GF-D8 (cell line): ENCODE measurements around the gene AGAP1.

ENCODE experiments used
- DNase-seq: peaks from one replicate; lab custom pipeline; 2025; lab: John Stamatoyannopoulos, UW

Gene AGAP1

DNA sequence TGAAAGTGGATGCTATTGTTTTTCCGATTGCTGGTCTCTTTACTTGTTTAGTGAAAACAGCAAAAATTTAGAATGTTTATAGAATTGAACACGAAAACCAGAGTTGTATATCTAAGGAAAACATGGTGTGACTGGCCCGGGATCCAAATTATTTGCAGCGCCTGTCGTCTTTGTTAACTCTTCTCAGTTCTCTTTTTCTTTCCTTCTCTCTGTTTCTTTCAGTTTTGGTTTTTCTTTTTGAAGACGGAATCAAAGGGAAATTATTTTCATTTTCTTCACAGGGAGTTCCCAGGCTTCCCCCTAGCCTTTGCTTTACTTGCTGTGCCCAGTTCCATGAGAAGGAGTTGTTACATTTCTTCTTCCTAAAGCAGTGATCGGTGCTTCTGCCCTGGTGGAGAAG, 76.0 kb downstream of the AGAP1 start:
- DNase-seq, result no peak

DNA sequence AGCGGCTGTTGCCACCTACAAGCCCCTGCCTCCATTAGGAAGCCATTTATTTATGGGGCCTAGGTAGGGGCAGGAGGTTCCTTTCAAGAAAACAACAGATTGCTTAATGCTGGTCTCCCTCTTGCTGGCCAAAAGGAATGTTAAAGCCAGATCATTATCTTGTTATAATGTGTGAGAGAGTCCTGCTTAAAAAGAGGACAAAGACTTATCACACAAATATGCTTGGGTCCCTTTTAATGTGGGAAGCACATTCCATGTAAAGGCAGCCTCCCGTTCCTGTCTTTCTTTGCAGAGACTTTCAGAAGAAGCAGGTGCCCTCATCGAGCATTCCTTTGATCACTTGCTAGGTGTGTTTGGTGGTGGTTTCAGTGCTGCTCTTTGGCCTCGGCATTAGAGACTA, 76.4 kb downstream of the AGAP1 start:
- DNase-seq, result no peak

DNA sequence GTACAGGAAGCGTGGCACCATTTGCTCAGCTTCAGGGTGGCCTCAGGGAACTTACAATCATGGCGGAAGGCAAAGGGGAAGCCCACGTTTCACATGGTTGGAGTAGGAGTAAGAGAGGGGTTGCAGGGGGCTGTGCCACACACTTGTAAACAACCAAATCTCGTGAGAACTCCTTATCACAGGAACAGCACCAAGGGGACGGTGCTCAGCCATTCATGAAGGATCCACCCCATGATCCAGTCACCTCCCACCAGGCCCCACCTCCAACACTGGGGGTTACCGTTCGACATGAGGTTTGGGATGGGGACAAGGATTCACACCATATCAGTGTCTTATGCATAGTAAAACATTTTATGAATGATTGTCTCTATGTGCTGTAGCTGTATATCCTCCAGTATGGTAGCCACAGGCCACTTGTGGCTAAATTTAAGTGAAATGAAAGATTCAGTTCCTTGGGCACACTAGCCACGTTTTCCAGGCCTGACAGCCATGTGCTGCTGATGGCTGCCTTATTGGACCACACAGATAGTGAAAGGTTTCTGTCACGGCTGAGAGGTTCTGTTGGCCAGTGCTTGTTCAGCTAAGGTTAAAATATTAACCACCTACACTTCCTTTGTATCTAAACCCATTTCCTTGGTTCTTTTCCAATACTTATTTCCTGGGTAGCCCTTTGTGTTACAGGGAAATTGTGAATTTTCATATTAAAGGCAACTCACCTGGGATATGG, 77.3 kb downstream of the AGAP1 start:
- DNase-seq, result no peak

DNA sequence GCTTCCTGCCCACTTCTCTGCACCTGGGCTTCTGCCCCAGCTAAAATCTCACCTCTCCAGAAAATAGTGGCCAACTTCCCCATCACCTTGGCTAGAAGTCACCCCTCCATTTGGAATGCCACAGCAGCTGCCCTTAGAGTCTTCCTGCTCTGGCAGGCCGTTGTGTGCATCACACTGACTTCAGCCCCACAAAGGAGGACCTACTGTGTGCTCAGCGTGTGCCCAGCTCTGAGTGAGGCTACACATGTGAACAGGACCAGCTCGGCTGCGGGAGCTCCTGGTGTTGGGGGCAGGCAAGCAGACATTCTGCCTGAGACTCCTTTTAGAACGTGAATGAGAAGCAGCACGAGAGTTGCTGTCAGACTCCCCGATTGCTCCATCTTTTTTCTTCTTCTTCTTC, 78.7 kb downstream of the AGAP1 start:
- DNase-seq, result no peak

DNA sequence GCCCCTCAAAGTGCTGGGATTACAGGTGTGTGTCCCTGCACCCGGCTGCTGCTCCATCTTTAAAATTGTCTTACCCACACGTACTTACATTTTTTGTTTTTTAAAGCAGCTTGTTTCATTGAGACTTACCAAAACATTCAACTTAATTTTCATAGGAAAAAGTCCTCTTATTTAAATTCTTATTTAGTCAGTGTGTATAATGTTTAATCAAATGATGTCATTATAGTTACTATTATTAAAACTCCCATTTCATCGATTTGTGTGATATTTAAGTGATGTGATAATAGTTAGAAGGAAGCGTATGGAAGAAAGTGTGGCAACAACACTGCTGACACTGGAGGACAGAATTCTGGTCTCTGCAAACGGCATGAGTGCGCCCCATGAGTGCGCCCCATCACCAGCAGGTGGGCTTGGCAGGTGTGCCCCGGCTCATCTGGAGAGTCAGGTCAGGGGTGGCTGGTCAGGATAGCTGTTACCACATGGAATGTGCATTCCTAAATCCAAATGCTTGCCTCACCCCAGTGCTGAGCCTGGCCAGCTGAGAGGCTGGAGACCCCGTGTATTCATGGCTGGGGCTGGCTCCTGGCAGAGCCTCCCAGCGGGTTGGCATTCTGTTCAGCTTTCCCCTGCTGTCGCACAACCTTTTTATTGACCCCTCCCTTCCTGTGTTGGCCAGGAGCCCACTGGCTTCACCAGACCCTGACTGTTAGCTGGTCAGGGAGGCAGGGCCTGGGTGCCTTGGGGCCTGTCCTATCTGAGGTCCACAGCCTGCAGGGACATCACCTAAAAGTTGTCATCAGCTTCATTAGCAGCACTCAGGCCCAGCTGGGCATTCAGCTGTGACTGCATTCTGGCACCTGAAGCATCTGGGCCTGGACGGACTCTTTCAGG, 79.7 kb downstream of the AGAP1 start:
- DNase-seq, result no peak

DNA sequence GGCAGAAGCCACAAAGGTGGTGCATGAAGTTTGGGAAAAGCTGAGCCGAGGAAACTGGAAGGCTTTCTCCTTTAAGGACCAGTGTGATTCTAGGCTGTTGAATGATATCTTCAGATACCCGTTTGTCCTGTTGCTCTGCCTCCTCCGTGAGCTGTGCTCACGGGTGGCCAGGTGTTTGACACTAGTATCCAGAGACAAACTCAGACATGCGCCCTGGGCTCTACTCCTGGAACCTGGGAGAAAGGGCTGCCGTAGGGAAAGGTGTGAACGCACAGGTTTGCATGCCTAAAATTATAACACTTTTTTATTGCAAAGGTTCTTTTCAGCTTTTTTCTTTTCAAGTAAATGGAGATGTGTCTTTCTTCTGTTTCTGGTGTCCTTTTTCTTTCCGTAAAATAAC, 81.6 kb downstream of the AGAP1 start:
- no peak for DNase-seq

DNA sequence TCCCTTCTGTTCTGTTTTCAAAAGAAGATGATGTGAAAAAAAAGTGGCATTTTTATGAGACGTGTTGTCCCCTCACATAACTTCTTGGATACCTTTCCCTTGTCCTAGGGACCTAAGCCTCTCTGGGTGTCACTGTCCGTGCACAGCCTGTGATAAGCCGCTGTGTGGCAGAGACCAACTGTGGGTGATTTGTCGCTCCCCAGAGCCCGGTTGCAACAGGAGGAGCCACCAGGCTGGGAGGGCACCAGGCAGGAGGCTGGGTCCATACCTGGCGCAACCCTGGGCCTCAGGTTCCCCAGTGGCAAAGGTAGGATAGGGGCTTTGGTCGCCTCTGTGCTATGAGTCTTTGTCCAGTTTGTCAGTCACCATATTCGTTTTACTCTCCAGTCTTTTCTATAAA, 82.1 kb downstream of the AGAP1 start:
- no peak for DNase-seq

DNA sequence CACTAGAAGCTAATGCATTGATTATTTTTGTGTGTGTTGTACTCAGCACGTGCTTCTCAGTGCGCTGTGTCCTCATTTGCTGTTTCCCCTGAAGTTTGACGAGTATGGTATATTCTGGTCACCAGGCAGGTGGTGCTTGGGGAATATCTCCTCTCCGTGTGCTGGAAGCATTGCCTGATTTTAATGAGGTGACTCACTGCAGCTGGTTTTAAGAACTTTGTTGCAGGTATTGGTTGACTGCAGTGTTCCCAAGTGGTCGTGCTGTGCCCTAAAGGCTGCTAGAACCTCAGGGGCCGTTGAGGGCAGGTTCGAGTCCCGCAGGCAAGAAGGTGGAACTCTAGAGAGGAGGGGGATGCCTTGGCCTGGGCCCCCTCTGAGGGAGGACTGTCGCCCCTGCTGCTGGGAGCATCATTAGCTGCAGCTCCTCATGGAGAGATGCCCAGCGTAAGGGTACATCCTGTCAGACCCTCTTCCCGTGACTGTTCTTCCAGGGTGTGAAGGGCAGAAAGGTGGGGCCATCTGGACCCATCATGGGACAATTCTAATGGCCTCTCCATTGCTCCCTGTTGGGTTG, 82.6 kb downstream of the AGAP1 start:
- no peak for DNase-seq

DNA sequence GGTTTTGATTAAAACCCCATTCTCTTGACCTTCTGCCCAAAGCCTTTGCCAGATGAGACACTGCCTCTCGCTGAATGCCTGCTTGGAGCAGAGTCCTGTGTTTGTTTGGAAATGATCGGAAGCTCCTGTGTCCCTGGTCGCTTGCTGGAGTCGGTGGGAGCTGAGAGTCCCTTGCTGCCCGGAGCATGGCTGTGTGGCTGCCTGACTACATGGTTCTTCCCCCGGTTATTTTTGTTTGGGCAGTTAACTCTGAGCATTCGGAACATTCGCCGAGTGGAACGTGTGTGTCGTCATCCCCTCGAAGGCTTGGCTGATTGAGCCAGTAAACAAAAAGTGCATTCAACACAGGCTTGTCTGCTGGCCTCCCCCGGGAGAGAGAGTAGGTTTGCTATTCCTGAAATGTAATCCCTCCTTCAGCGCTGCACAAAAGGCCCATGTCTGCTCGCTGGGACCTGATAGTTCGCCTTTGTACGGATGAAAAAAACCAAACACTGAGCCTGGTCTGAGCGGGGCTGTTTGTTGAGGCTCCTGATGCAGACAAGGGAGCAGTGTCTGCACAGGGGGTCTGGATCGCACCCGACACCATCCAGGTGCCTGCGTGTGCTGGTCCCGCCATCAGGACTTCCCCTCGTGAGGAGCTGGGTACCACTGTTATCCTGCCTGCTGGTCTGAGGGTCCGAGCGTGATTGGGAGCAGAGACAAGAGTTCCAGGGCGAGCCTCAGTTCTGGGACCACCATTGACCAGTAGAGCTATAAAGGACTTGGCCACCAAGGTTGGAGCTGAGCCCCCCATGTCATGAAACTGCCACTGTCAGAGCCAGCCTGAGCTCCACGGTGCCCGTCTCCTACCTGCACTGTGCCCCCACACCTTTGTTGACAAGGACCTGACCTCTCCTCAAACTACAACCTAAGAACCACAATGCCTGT, 83.8 kb downstream of the AGAP1 start:
- no peak for DNase-seq

DNA sequence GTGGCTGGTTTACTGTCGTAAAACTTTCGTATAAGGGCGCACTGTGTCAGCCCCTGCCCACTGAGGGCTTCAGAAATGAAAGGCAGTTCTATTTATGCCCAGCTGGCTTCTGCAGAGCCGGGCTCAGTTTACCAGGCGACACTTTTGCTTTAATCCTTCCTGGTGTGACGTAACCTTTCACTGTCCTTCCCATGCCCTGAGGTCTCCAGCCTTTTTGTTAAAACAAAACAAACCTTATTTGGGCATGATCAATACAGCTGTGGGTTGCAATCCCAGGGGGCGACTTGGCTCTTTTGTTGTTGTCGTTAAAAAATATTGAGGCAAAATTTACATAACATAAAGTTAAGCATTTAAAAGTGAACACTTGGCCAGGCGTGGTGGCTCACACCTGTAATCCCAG, 85.3 kb downstream of the AGAP1 start:
- no peak for DNase-seq

DNA sequence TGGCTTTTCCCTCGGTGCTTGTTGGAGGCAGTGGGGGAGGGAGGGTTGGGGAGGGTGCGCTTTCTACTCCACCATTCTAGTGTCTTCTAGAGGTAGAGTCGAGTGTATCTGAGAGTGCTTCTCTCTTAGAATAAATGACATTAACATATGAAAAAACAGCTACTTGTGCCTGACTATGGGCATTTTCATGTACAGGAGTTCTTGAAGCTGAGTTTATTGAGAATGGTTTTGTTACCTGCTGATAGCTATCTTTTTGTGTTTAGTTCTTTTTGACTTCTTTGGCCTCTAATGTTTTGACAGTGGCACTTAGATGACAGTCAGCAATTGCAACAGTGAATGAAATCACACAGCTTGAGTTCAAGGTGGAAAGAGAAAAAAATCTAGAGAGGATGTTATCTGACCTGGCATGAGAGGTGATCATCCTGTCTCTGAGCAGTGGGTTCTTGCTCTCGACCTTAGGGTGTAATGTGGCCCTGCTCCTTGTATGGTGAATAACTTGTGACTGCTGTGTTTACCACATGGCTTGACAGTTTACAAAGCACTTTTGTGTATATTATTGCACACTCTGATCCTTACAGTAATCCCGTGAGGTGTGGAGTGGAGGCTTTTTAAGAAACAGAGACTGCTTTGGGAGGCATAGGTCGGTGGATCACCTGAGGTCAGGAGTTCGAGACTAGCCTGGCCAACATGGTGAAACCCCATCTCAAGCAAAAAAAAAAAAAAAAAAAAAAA, 86.7 kb downstream of the AGAP1 start:
- no peak for DNase-seq

DNA sequence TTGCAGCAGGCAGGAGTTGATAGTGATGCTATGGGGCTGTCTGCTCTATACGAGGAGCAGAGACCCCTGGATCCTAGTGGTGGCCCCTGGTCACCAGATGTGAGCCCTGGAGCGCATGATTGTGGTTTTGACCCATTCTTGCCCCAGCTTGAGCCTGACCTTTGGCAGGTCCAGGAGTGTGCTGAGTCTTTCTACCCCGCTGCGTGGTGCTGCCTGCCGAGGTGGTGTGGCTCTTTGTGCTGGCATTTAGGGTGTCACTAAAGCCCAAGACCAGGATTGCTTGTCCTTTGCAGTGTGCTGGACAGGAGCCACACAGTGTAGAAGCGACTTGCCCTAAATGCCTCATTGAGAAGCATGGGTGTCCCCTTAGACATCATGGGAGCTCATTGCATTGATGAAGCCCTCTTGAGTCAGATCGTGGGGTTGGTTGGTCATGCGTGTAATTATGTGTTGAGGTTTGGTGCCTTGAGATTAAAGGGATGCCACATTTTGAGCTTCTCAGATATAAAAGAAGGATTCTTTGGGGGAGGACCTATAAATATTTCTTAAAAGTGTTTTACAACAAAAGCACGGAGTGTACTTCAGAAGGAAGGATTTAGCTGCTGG, 88.3 kb downstream of the AGAP1 start:
- DNase-seq, result no peak

DNA sequence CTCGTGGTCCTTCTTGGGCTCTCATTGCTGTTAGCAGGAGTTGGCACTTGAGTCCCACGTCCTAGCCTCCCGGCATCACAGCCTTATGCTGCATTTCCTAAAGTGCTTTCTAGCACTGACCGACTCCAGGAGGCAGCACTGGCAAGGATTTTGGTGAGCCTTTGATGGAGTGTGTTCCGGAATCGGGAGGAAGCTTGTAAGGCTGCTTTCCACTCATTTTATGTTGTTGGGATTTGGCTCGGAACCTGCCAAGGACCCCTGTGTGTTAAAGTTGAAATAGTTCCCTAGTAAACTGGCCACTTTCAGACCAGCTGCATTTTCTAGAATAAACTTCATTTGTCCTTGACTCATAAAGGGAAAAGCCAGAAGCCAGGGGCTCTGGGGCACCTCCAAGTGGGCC, 88.9 kb downstream of the AGAP1 start:
- no peak for DNase-seq

DNA sequence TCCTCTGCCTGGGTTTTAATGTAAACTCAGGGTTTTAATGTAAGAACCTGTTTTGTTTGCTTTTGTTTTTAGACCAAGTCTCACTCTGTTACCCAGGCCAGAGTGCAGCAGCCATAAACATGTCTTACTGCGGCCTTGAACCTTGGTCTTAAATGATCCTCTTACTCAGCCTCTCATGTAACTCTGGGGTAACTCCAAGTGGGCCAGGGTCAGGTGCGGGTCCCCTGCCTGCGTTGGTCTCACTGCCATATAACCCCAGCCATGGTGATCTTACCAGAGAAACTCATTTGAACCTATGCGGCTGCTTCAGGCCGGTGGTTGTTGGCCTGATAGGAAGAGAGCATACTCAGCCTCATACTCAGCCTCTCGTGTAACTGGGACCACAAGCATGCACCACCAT, 89.3 kb downstream of the AGAP1 start:
- no peak for DNase-seq

DNA sequence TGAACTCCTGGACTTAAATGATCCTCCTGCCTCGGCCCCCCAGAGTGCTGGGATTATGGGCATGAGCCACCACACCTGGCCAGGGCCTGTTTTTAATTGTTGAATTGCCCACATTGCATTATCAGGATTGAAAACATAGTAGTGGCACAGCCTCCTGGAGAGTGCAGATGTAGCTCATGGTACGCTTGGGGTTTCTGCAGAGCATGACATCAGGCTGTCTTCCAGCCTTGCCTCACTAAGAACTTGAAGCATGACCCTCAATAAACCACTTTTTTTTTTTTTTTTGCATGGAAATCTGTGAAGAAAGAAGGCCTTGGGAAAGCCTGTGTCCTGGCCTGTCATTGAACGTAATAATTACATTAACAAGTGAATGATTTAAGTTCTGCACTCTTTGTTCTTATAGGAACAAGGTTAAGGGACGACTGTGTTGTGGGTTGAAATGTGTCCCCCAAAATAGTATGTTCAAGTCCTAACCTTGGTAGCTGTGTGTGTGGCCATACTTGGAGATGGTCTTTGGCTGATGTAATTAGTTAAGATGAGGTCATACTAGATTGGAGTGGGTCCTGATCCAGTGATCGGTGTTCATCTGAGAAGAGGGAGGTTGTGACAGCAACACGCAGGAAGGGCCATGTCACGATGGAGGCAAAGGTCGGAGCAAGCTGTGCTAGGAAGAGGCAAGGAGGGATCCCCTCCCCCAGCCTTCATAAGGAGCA, 90.2 kb downstream of the AGAP1 start:
- no peak for DNase-seq

DNA sequence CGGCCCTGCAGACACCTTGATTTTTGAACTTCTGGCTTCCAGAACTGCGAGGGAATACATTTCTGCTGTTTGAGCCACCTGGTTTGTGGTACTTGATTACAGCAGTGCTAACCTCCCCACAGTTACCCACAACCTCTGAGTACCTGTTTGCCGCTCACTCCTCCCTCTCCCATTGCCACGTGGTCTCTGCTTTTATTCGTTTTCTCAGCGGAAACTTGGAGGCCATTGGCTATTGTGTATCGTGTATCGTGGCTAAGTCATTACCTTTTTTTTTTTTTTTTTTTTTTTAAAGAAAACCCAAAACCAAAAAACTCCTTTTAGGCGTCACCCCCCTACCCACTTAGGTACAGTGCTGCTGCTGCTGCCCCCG, 90.8 kb downstream of the AGAP1 start:
- no peak for DNase-seq

DNA sequence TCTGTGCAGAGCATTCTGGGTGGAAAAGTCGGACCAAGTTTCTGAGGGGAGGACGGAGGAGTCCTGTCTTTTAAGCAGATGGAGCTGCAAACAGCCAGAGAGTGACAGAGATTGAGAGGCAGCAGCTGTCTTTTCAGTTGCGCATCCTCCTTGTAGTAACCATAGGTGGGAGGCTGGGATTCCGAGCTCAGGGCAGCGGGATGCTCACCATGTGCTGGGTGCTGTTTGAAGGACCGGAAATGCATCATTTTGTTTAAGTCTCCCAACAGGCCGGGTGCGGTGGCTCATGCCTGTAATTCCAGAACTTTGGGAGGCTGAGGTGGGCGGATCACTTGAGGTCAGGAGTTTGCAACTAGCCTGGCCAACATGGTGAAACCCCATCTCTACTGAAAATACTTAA, 93.4 kb downstream of the AGAP1 start:
- no peak for DNase-seq

DNA sequence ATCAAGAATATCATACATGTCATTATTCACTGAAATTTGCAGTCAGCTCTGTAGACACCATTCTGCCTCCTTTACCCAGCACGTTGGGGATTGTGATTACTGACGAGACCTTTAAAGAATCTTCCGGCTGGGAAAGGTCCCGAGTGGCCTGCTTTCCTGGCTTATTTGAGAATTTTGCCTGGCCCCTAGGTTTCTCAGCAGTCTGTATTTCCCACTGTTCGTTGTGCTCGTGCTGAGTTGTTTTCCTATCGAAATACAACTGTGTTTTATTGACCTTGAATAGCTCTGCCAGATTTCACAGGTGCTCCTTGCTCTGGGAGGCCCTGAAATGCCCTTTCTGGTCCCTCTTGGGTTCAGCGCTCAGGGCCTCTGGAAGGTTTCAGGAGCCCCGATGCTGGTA, 94.9 kb downstream of the AGAP1 start:
- no peak for DNase-seq

DNA sequence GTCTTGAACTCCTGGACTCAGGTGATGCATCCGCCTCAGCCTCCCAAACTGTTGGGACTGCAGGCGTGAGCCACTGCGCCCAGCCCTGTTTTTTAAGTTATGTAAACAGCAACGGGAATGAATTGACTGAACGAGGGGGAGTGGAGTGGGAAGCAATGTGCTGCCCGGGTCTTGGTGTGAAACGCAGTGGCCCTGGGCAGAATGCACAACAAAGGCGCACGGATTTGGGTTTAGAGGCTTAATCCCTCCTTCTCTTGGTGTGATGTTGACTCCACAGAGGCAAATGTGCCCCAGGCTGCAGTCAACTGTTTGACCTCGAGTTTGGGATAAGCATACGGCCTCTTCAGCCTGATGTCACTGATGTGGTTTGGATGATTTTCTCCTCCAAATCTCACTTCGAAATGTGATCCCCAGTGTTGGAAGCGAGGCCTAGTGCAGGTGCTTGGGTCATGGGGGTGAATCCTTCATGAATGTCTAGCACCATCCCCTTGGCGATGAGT, 97.4 kb downstream of the AGAP1 start:
- DNase-seq, result no peak

DNA sequence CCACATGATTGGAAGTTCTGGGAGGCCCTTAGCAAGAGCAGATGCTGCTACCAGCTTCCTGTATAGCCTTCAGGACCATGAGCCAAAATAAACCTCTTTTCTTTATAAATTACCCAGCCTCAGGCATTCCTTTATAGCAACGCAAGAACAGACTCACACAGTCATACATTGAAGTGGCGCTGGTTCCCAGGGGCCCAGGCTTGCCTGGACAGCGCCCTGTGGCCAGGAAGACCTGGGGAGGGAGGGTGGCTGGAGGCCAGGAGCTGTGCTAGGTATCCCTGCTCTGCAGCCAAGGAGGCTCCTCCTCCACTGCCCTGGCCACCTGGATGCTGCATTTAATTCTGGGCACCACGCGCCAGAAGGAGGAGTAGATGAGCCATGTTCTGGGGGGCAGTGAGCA, 98.1 kb downstream of the AGAP1 start:
- DNase-seq, result no peak
